Kidney (tissue), 14 donors: ENCODE data around the gene CBFA2T3. TPM values are rescaled to one million over a fixed set of nuclear protein-coding genes. Genes with fewer than 3 reads are reported as not detected.
"Not testable (repeated sequence)": the region's sequence is repeated elsewhere in the genome, so short reads cannot be mapped to it uniquely, and the experiment has no call there.

Experiments
- DNase-seq, 5 donors: peaks; one replicate each; pipeline ENCODE4 v3.0.0-alpha.2; 2013 to 2020
- FAIRE-seq: peaks from 2 replicates; lab custom pipeline; 2012; peaks lifted over from hg19 to GRCh38; lab: Jason Lieb, UNC
- H3K27ac ChIP-seq, 2 donors: one replicate each; pipeline ENCODE4 v1.7.0; 2013; ENCODE audit warnings: low read depth in 2 of 2, low read length in 2 of 2, inconsistent platforms in 1 of 2
- H3K27me3 ChIP-seq: one replicate; pipeline ENCODE4 v1.7.1; 2013; ENCODE audit warnings: low read length, inconsistent platforms; ENCODE audit not compliant: control insufficient read depth, insufficient read depth
- H3K36me3 ChIP-seq, 3 donors: one replicate each; pipeline versions ENCODE4 v1.7.0 to v1.7.1; 2013; ENCODE audit warnings: low read length in 3 of 3, control low read depth in 1 of 3, inconsistent platforms in 1 of 3; ENCODE audit not compliant: insufficient read depth in 3 of 3, control insufficient read depth in 2 of 3
- H3K4me1 ChIP-seq, 3 donors: one replicate each; pipeline versions ENCODE4 v1.7.0 to v1.7.1; 2013; ENCODE audit warnings: low read length in 3 of 3, inconsistent platforms in 1 of 3, low read depth in 1 of 3; ENCODE audit not compliant: control insufficient read depth in 2 of 3, insufficient read depth in 2 of 3
- H3K4me3 ChIP-seq, 3 donors: one replicate each; pipeline versions ENCODE4 v1.7.0 to v1.8.1; 2013; ENCODE audit warnings: low read length in 3 of 3, control low read depth in 1 of 3, inconsistent platforms in 1 of 3
- H3K9ac ChIP-seq, 3 donors: one replicate each; pipeline versions ENCODE4 v1.7.0 to v1.7.1; 2013; ENCODE audit warnings: low read length in 3 of 3, control low read depth in 1 of 3, inconsistent platforms in 1 of 3
- H3K9me3 ChIP-seq, 3 donors: one replicate each; pipeline versions ENCODE4 v1.7.0 to v1.7.1; 2013; ENCODE audit warnings: low read length in 3 of 3, control low read depth in 1 of 3, inconsistent platforms in 1 of 3; ENCODE audit not compliant: control insufficient read depth in 2 of 3, insufficient read depth in 1 of 3
- intact Hi-C: fragments of 100-400 bp; cut with DNase I; formaldehyde crosslinking; loops from one replicate; pipeline ENCODE4 v1.11.1; 2022
- polyA plus RNA-seq: library from polyadenylated mRNA; stranded (reverse); fragments of 350-450 nt; fragmentation: Illumina TruSeq; extraction: RNeasy Lipid Tissue Mini Kit (QIAGEN cat#74804); gene quantifications from one replicate; pipeline ENCODE4 v1.2.3, GENCODE V29; 2014; ENCODE audit warnings: low read depth, low replicate concordance; ENCODE audit not compliant: insufficient read depth
- total RNA-seq: library from RNA; stranded (reverse); fragmentation: NEBNext Ultra II Directional; extraction: Animal tissue kit (Norgen Biotek cat#: 25700); gene quantifications from one replicate; pipeline ENCODE4 v1.2.1, GENCODE V29; 2021
- TF ChIP-seq, protein P1 (sequence below): IDR thresholded peaks from 3 replicates; pipeline ENCODE4 v1.5.1; 2012; ENCODE audit warnings: mild to moderate bottlenecking, moderate library complexity, borderline replicate concordance; ENCODE audit not compliant: insufficient read depth; ENCODE audit errors: extremely low read depth
- donor health status: control.
- donor health status: control.
- donor health status: control.
- donor health status: control.
- donor health status: control.
- donor health status: DM: yes; HTN: yes; CAD: no.
- donor health status: Normal renal cell carcinoma (clear cell type).

The CBFA2T3 gene
- total and polyA plus RNA-seq, 2 donors from 2014 or later: 0.75 to 8.0 TPM

GRCh38 chr16:88895335-88895734 is 81.7 kb downstream of the CBFA2T3 start:
- Histone ChIP-seq H3K9ac (no peak overlapping the region), H3K27ac (no peak overlapping the region), H3K4me1 (no peaks in the 10 kb centered on the region), H3K4me3 (no peak overlapping the region), H3K36me3 (no peaks in the 10 kb centered on the region), H3K9me3 (no peaks in the 10 kb centered on the region), H3K27me3 (no peaks in the 10 kb centered on the region)
- TF ChIP-seq, protein P1, sequence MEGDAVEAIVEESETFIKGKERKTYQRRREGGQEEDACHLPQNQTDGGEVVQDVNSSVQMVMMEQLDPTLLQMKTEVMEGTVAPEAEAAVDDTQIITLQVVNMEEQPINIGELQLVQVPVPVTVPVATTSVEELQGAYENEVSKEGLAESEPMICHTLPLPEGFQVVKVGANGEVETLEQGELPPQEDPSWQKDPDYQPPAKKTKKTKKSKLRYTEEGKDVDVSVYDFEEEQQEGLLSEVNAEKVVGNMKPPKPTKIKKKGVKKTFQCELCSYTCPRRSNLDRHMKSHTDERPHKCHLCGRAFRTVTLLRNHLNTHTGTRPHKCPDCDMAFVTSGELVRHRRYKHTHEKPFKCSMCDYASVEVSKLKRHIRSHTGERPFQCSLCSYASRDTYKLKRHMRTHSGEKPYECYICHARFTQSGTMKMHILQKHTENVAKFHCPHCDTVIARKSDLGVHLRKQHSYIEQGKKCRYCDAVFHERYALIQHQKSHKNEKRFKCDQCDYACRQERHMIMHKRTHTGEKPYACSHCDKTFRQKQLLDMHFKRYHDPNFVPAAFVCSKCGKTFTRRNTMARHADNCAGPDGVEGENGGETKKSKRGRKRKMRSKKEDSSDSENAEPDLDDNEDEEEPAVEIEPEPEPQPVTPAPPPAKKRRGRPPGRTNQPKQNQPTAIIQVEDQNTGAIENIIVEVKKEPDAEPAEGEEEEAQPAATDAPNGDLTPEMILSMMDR: no peak
- FAIRE-seq (no peak), DNase-seq (no peak)
- intact Hi-C loops: no loop called here

- intact Hi-C loops: no loop called here
- Histone ChIP-seq H3K27me3 (no peaks in the 10 kb centered on the region), H3K4me3 (no peak overlapping the region), H3K9ac (no peak overlapping the region), H3K9me3 (no peaks in the 10 kb centered on the region), H3K27ac (no peak overlapping the region), H3K4me1 (no peaks in the 10 kb centered on the region), H3K36me3 (no peaks in the 10 kb centered on the region)
- DNase-seq (no peak), FAIRE-seq (no peak)
- TF ChIP-seq, protein P1: no peak
Measured at GRCh38 chr16:88894681-88895300, 82.2 kb downstream of the CBFA2T3 start.

DNA sequence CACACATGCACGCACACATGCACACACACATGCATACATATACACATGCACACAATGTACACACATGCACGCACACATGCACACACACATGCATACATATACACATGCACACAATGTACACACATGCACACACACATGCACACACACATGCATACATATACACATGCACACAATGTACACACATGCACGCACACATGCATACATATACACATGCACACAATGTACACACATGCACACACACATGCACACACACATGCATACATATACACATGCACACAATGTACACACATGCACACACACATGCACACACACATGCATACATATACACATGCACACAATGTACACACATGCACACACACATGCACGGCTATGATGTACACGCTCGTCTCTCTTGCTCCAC is 82.7 kb downstream of the CBFA2T3 start:
- H3K9ac ChIP-seq: not testable (repeated sequence)

GRCh38 chr16:88893127-88893968 is 83.7 kb downstream of the CBFA2T3 start:
- DNase-seq (no peak), FAIRE-seq (no peak)
- TF ChIP-seq, protein P1: no peak
- Histone ChIP-seq H3K27ac (no peak overlapping the region), H3K4me1 (no peaks in the 10 kb centered on the region), H3K4me3 (no peak overlapping the region), H3K27me3 (no peaks in the 10 kb centered on the region), H3K36me3 (no peaks in the 10 kb centered on the region), H3K9ac (no peak overlapping the region), H3K9me3 (no peaks in the 10 kb centered on the region)
- intact Hi-C loops: no loop called here

More for the DNA sequence above, 82.7 kb downstream of the CBFA2T3 start:
- H3K9me3 ChIP-seq, H3K4me1 ChIP-seq, DNase-seq, FAIRE-seq, intact Hi-C loops, H3K36me3 ChIP-seq, H3K27me3 ChIP-seq, H3K4me3 ChIP-seq, H3K27ac ChIP-seq: not testable (repeated sequence)
